GM18505 (cell line): Measurements from ENCODE around the gene RBM24.

ENCODE experiments used
- ATAC-seq: cut with Tn5 transposase; IDR thresholded peaks from one replicate; pipeline ENCODE4 v1.9.1; 2021; ENCODE audit not compliant: unreplicated experiment
- POLR2A ChIP-seq: IDR thresholded peaks from 4 replicates; pipeline ENCODE4 v1.6.1; 2011; ENCODE audit warnings: borderline replicate concordance; ENCODE audit not compliant: insufficient read depth, insufficient read length; ENCODE audit errors: extremely low read depth

RBM24 gene

GRCh38 chr6:17341117-17341805, 60.1 kb downstream of the RBM24 start:
- TF ChIP-seq POLR2A, result no peak
- no peak for ATAC-seq

- ATAC-seq, result no peak
- no peak for TF ChIP-seq POLR2A
These were observed 60.7 kb downstream of the RBM24 start for GRCh38 chr6:17341891-17342290.

- TF ChIP-seq POLR2A, result no peak
- no peak for ATAC-seq
These were observed 62.1 kb downstream of the RBM24 start for GRCh38 chr6:17343215-17343614.
